ENCODE measurements around the gene TBX18.

TBX18 gene

GRCh38 chr6:84739866-84740208 lies 24.6 kb downstream of the TBX18 start:
- no peak overlapping the region for H3K4me3 ChIP-seq (ENCODE audit: low read depth, low read length)
- TF ChIP-seq CTCF (IDR thresholded peaks at IDR 0.05; ENCODE audit: low read depth, low read length) (no peak), POLR2A (IDR thresholded peaks at IDR 0.05; ENCODE audit: extremely low read depth, insufficient read length) (no peak)
- no peak for DNase-seq (ENCODE audit: low read depth)

GRCh38 chr6:84738996-84739865 lies 25.2 kb downstream of the TBX18 start:
- no peak for DNase-seq (ENCODE audit: low read depth)
- TF ChIP-seq POLR2A (IDR thresholded peaks at IDR 0.05; ENCODE audit: extremely low read depth, insufficient read length) (no peak), CTCF (IDR thresholded peaks at IDR 0.05; ENCODE audit: low read depth, low read length) (no peak), MYC (IDR thresholded peaks at IDR 0.05; ENCODE audit: low read depth, low read length) (no peak), MAX (IDR thresholded peaks at IDR 0.05; ENCODE audit: low read depth, low read length) (no peak)
- H3K4me3 ChIP-seq (ENCODE audit: low read depth, low read length) = no peak overlapping the region

GRCh38 chr6:84733889-84734288 lies 30.5 kb downstream of the TBX18 start:
- DNase-seq (ENCODE audit: low read depth) = no peak
- H3K4me3 ChIP-seq (ENCODE audit: low read depth, low read length) = no peak overlapping the region
- no peak for TF ChIP-seq MAX (IDR thresholded peaks at IDR 0.05; ENCODE audit: low read depth, low read length)
- no peak for TF ChIP-seq MYC (IDR thresholded peaks at IDR 0.05; ENCODE audit: low read depth, low read length)
- TF ChIP-seq CTCF (IDR thresholded peaks at IDR 0.05; ENCODE audit: low read depth, low read length) = no peak
- TF ChIP-seq POLR2A (IDR thresholded peaks at IDR 0.05; ENCODE audit: extremely low read depth, insufficient read length) = no peak

- no peak overlapping the region for H3K4me3 ChIP-seq (ENCODE audit: low read depth, low read length)
- TF ChIP-seq POLR2A (IDR thresholded peaks at IDR 0.05; ENCODE audit: extremely low read depth, insufficient read length) (no peak), CTCF (IDR thresholded peaks at IDR 0.05; ENCODE audit: low read depth, low read length) (no peak), MAX (IDR thresholded peaks at IDR 0.05; ENCODE audit: low read depth, low read length) (no peak), MYC (IDR thresholded peaks at IDR 0.05; ENCODE audit: low read depth, low read length) (no peak)
These were observed 32.5 kb downstream of the TBX18 start for GRCh38 chr6:84731901-84732300.

GRCh38 chr6:84731401-84731800 lies 33.0 kb downstream of the TBX18 start:
- DNase-seq (ENCODE audit: low read depth) = no peak
- TF ChIP-seq MAX (IDR thresholded peaks at IDR 0.05; ENCODE audit: low read depth, low read length) = no peak
- TF ChIP-seq CTCF (IDR thresholded peaks at IDR 0.05; ENCODE audit: low read depth, low read length) = no peak
- H3K4me3 ChIP-seq (ENCODE audit: low read depth, low read length) = no peak overlapping the region

More at GRCh38 chr6:84731901-84732300, 32.5 kb downstream of the TBX18 start:
- DNase-seq (ENCODE audit: low read depth) = no peak

GRCh38 chr6:84728602-84729001 lies 35.8 kb downstream of the TBX18 start:
- no peak overlapping the region for H3K4me3 ChIP-seq (ENCODE audit: low read depth, low read length)
- DNase-seq (ENCODE audit: low read depth) = peak; percentile 22
- no peak for TF ChIP-seq MYC (IDR thresholded peaks at IDR 0.05; ENCODE audit: low read depth, low read length)
- peak; percentile 42 for TF ChIP-seq CTCF (IDR thresholded peaks at IDR 0.05; ENCODE audit: low read depth, low read length)

All from NB4 (cell line).